Stimulated activated CD8-positive, alpha-beta memory T cell treated with anti-CD3 and anti-CD28 coated beads, Interleukin-12 subunit alpha, Interleukin-12 subunit beta, amount 100 ng/mL, for 24 hours (primary cell): ENCODE results near the gene NVL.
"Not testable (repeated sequence)": the region's sequence is repeated elsewhere in the genome, so short reads cannot be mapped to it uniquely, and the experiment has no call there.

Experiments
- DNase-seq: peaks from one replicate; pipeline ENCODE4 v3.0.0-alpha.2; 2020; ENCODE audit errors: extremely low read depth

NVL gene

DNA sequence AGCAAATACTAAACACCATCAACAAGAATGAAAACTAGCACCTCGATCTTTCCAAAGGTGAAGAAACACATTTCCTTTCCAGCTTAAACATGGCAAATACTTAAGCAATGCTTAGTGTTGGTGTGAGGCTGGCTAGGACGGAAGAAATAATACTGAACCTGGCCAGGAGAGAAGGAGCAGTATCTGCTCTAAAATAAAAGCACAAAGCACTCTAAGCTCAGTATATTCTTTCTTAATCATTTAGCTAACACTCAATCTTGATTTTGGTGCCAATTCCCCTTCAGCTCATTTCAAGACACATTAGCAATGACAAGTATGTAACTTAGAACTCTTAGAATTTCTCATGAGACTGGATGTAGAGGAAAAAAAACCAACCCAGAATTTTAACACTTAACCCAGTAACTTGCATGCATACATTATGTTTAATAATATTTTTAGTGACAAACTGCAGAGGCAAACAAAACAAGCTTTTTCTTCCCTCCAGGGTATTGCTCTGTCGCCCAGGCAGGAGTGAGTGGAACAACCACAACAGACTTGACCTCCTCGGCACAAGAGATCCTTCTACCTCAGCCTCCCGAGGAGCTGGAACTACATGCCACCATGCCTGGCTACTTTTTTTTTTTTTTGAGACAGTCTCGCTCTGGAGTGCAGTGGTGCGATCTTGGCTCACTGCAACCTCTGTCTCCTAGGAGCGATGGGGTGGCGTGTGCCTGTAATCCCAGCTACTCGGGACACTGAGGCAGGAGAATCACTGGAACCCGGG lies 92.7 kb downstream of the NVL start:
- no peak for DNase-seq

DNA sequence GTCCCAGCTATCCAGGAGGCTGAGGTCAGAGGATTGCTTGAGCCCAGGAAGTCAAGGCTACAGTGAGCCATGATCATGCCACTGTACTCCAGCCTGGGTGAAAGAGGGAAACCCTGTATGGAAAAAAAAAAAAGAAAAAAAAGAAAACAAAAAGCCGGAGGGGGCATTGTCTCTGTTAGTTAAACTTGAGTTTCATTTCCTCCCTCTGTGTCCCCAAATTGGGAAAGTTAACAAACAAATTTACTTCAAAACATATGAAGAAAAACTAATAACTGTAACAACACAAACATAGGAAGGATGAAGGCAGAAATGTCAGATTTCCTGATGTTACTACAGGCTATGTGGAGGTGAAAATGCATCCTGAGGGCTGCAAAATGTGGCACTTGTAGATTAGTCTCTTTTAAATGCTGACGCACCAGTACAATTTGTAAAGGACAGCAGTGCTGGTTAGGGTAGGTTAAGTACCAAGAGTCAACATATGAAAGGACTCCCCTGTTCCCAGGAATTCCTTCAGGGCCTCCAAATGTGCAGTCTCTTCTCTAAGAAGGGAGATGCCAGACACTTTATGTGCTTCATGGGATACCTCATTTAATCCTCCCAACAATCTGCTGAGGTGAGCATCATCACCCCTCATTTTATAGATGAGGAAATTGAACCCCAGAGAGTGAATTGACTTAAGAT lies 94.0 kb downstream of the NVL start:
- no peak for DNase-seq

DNA sequence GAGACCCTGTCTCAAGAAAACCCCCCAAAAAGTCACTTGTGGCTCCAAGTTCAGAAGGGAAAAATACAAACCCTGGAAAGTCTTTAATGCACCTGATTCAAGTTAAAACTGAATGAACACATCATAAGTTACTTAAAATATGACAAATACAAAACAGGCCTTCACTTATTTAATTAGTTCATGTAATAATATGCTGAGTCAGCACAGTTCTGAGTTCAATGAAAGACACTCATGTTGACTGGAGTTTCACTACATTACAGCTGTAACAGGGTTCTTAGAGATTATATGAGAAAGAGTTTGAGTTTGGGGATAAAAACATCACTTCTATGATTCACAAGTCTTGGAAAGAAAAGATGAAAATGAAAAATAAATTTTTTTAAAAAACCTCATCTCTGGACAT lies 96.0 kb downstream of the NVL start:
- DNase-seq, result no peak

DNA sequence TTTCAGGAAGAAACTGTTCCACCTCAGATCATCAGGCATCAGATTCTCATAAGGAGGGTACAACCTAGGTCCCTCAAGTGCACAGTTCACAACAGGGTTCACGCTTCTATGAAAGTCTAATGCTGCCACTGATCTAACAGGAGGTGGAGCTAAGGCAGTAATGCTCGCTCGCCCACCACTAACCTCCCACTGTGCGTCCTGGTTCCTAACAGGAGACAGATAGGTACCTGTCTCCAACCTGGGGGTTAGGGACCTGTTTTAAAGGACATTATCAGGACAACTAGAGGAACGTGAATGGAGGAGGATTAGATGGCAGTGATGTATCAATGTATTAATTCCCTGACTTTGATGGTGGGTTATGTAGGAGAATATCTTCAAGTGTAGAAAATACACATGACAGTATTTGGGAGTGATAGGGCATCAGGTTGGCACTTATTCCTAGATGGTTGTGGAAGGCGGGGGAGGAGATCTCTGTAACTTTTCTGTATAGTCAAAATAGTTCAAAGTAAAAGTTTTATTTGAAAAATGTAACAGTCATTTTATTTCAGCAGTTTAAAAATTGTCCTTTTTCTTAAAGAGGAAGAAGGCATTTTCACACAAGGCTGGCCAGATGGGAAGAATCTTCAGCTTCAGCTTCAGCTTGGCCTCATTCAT lies 103.0 kb downstream of the NVL start:
- DNase-seq, result no peak

DNA sequence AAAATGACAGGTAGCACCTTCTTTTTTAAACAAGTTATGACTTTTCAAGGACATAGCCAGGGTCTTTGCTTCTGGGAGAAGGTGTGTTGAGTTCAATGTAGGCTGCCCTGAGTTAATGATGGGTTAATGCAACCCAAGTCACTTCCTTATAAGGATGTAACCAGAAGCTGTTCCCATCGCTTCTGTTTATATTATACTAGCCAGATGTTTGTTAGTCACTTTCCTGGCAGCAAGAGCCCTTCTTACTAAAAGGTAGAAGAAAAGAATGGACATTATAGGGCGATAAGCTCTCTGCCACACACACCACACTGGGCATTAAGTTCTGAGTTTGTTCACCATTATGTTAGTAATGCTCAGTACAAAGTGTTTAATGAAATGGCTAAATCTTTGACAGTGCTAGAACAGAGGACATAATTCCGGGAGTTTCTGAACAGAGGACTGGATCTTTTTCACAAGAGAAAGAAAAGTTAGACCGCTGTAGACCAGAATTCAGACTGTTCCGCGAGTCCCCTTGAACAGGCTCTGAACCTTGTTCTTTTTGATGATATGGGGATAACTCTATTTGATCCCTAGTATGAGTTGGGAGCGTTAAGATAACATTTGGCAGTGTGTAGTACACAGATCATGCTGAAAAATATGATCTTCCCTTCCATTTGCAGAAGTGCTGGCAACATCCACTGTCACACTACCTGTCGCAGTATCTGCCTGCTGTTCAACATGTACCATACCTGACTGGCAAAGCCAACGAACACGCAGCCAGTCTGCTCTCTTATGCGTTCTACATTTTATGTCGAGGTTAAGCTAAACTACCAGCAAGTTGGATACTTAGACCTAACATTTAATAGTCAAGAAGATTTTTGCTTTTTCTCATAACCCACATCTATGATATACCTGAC lies 105.9 kb downstream of the NVL start:
- no peak for DNase-seq

DNA sequence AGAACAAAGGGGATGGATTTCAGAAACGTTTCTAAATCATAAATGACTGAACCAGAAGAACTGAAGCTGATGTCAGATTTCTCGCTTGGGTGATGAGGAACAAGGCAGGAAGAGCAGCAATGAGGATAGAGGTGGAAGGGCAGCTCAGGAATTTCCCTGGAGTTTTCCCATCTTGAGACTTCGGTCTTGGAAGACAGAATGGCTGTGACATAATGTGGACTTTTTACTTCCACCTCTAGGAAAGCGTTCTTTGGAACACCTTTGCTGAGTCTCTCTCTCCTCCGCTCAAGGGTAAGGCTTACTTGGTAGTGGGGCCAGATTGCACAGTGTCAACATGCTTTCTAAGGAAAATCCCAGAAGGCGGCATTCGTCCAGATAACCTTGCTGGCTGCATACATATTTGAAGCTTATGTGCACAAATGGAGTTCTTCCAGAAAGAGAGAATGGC lies 110.3 kb downstream of the NVL start:
- DNase-seq, result no peak

DNA sequence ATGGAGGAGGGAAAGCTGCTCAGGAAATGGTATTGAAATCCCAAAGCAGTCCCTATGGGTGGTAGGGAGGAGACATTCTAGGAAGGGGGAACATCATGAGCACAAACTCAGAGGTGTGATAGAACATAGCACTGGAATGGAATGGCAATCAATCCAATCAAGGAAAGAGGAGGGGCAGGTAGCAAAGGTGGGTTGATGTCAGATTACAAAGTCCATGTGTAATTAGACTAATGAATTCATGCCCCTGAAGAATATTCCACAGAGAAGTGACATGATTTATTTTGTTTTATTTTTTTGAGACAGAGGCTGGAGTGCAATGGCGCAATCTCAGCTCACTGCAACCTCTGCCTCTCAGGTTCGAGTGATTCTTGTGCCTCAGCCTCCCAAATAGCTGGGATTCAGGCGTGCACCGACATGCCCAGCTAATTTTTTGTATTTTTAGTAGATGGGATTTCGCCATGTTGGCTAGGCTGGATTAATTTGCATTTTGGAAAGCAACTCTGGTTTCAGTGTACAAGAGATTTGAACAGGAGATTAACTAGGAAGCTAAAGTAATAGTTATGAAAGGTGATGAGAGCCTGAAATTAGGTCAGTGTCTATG lies 110.9 kb downstream of the NVL start:
- DNase-seq, result no peak

DNA sequence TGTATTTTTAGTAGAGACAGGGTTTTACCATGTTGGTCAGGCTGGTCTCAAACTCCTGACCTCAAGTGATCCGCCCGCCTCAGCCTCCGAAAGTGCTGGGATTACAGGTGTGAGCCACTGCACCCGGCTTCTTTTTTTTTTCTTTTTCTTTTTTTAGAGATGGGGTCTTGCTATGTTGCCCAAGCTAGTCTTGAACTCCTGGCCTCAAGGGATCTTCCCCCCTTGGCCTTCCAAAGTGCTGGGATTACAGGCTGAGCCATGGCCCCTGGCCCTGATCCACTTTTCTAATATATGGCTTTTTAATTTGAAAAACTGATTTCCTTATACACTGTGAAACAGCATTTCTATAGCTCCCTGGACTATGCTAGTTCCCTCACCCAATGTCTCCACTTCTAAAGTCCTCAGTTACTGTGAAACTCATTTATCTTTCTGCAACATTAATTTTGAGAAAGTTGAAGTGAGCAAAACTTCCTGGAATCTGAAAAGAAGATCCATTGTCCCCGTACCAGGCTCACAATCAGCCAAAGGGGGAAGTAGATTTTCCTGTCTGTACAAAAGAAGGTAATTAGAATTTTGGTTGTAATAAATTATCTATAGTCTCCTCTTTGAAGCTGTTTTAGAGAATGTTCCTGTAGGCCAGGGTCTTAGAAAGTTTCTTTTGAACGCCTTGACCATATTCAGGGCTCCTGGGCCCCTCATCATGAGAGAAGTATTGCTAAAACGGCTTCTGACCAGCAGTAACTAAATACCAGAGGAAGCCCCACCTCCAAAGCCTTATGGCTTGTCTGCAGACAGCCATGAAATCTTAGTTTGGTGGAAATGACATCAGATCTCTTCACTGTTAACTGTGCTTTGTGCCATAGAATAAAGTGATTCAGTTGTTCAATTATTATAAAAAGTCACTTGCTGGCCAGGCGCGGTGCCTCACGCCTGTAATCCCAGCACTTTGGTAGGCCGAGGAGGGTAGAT lies 112.0 kb downstream of the NVL start:
- DNase-seq, result no peak

DNA sequence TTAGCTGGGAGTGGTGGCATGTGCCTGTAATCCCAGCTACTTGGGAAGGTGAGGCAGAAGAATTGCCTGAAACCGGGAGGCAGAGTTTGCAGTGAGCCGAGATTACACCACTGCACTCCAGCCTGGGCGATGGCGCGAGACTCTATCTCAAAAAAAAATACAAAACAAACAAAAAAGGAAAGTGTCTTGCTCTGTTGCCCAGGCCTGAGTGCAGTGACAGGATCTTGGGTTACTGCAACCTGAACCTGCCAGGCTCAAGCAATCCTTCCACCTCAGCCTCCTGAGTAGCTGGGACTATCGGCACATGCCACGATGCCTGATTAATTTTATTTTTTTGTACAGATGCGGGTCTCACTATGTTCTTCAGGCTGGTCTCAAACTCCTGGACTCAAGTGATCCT lies 113.6 kb downstream of the NVL start:
- DNase-seq, result no peak

DNA sequence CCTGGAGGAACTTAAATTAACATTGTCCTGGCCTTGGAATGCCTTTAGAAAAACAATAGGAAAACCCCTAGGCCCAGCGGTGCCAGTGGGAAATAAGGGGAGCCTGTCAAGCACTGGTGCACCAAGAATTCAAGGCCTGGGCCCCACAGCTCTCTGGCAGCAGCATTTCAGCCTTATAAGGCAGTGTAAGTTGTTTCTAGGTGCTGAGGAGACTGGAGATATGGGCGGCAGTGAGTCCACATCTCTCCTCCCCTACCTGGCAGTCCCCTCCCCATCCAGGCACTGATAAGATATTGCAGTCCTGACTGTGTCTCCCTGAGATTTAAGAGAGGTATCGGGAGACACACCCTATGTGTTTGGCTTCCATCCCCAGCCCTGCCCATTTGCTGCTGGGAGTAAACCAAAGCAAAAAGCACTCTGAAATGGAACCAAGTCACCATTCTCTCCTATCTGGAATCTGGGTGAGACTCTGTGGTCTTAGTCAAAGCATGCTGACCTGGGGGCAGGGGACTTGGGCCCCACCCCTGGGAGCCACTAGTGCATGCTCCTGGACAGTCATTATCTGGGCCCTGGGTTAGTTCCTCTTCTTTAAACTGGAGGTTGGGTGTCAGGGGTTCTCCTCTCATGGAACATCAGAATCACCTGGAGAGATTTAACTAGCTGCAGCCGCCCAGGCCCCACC lies 116.4 kb downstream of the NVL start:
- no peak for DNase-seq

DNA sequence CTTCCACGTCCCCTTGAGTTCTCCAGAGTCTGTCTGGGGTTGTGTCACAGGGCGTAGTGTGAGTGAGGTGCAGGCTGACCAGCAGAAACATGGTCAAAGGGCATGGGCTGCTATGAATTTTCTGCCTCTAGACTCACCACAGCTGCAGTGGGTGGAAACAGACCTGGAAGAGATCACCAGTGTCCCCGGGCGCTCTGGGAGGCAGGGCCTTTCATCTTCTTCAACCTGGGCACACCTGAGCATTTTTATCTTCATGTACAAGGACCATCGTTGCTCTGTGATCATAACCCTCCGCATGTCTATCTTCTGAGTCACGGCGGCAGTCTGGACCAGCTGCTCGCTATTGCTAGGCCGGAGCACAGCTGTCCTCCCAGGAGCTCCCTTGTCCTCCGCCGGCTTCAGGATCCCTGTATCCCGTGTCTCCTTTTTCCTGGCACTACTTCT lies 117.3 kb downstream of the NVL start:
- no peak for DNase-seq

DNA sequence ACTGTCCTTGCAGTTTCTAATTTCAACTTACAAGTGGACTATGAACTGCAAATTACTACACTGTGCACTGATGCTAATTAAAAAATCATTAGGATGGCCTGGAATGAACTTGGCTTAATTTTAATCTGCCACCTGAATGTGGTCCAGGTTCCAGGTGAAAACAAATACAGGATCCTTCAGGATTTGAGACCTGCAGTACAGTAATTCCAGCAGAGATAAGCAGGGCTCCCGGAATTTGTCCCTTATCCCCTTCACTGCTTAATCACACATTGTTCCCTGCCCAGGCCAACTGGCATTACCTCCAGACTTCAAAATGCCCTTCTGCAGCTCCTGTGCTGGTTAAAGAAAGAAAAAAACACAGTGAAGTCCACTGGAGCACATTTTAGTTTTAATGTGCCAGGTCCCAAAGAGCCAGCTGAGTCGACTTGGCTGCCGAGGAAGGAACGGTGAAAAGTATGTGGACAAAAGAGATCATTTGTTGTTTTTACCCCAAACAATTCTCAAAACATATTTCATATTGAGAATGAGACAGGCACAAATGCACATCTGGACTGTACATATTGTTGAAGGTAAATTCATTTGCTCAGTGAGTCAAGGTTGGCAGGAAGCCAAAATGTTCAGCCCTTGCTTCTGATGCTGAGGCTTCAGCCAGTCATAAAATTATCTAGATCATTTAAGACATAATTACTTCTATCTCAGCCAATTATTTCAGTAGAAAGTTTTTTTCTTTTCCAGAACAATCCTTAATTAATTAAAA lies 118.6 kb downstream of the NVL start:
- DNase-seq, result no peak

DNA sequence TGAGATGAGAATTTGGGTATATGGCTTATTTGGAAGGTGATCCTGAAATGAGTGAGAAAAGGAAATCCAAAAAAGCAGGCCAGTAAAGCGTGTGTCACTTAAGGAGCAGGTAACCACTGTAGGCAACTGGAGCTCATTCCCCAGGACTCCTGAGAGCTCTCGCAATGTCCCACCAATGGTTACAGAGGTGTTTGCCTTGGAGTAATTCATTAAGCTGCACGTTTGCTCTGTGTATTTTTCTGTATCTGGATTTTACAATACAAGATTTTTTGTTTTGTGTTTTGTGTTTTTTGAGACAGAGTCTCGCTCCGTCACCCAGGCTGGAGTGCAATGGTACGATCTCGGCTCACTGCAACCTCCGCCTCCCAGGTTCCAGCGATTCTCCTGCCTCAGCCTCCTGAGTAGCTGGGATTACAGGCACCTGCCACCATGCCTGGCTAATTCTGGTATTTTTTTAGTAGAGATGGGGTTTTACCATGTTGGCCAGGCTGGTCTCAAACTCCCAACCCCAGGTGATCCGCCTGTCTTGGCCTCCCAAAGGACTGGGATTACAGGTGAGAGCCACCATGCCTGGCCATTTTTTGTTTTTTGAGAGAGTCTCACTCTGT lies 123.9 kb downstream of the NVL start:
- not testable (repeated sequence) for DNase-seq

DNA sequence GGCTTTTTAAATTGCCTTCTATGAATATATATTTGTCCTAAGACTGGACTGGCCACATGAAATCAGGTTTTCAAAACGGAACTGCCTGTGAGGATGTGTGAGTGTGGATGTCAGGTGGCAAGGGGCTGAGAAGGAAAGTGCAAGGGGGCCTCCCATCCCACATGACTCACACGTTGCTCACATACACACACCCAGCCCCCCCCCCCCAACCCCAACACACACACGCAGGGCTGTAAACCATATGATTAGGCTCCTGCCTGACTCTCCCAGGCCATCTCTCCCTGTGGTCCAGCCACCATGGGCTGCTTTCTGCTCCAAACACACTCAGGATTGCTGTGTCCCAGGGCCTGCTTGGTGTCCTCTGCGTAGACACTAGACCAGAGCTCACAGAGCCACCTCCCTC lies 124.5 kb downstream of the NVL start:
- DNase-seq, result no peak

DNA sequence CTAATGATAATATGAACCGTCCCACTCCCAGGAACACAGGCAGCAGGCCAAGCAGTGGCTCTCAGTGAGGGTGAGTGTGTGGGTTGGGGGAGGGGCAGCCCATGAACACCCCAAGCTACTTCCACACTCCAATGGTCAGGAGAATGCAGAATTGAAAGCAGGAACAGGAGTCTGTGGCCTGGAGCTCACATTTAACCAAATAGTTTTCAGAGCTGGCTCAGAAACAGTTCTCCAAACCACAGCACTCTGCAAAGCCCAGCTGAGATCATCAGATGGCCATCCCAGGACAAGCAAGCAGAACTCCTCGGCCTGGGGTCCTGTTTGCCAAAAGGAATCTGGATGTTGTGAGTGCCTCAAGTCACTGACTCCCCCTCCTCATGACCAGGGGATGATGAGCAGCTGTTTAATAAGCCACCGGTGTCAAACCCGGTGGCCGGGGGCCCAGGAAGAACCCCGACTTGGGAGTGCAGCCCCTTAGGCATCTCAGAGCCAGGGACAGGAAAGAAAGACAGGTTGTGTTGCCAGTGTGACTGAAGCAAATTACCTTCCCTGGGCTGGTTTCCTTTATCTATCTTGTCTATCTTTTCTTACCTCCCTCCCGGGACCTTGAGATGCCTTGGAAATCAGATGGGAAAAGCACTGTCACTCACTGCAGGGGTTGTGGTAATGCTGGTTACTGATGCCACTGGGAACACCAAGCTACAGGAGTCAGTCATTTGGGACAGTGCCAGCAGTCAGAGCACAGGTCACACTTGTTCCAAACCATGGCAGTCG lies 126.5 kb downstream of the NVL start:
- DNase-seq, result no peak

DNA sequence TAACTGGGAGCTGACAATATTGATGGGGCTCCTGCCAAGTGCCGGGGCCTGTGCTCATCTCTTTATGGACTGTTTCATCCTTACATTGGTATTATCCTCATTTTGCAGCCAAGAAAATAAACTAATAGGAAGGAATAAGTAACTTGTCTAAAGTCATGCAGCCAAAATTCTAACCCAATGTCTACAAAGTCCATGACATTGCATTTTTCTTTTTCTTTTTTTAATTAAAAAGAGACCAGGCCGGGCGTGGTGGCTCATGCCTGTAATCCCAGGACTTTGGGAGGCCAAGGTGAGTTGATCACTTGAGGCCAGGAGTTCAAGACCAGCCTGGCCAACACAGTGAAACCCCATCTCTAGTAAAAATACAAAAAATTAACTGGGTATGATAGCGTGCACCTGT lies 128.1 kb downstream of the NVL start:
- no peak for DNase-seq

DNA sequence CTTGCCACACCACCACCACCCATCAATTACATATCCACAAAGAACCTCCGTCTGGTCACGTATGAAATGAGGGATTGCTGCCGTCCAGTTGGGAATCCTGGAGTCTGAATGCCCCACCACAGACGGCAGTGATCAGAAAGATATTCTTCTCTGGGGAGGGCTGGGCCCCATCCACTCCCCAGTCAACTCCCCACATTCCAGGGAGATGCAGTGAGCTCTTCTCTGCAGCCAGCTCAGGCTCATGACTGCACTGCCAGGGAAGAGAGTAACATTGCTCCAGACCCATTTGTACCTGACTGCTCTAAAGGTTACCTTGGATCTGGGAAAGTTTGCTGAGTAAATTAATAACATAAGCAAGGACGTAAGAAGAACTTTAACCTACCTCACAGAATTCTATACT lies 128.6 kb downstream of the NVL start:
- no peak for DNase-seq

DNA sequence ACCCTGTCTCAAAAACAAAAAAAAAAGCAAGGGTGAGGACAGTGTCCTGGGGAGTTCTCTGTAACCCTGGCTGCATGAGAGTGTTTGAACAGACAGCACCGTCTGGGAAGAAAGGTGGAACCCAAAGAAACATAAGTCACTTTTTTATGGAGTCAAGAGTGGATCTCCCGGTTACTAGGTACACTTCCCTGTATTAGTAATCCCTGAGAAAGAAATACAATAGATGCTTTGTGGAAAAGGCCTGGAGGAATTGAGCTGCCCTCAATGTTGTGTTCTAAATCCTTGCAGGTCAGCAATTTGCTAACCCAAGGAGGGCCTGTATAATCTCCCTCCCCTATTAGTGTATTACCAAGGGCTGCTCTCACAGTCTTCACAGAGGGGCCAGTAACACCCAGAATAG lies 130.3 kb downstream of the NVL start:
- no peak for DNase-seq
